Endothelial cell of umbilical vein (primary cell): ENCODE results near the gene PLXNB2. TPM values are rescaled to one million over a fixed set of nuclear protein-coding genes. Genes with fewer than 3 reads are reported as not detected.
A peak's percentile ranks its signal among the peaks of the same experiment; 100 is the strongest.

Experiments used
- BruUV-seq: library from RNA; stranded (reverse); fragments of 400-500 nt; replicated peaks from 2 replicates; lab custom pipeline; 2021; lab: Mats Ljungman, UMichigan
- CTCF ChIA-PET: fragments of 300-600, 350-600 bp; sonication (Branson Sonifier 250); formaldehyde crosslinking; loops from one replicate; lab custom pipeline; 2021; ENCODE audit warnings: antibody characterized with exemption, inconsistent platforms; lab: Charles Lee
- POLR2A ChIA-PET: fragments of 300-600, 350-600 bp; sonication (Branson Sonifier 250); formaldehyde crosslinking; loops from one replicate; lab custom pipeline; 2021; ENCODE audit warnings: antibody characterized with exemption, inconsistent platforms; lab: Charles Lee
- DNase-seq: peaks from one replicate; pipeline ENCODE4 v3.0.0-alpha.2; 2011; ENCODE audit warnings: low read depth, low spot score
- FAIRE-seq: peaks from 2 replicates; lab custom pipeline; 2011; peaks lifted over from hg19 to GRCh38; lab: Jason Lieb, UNC
- H2AFZ ChIP-seq: 2 replicates; pipeline ENCODE4 v1.6.0; 2012; ENCODE audit warnings: low read depth, low read length, control low read depth, inconsistent platforms
- H3K27ac ChIP-seq: 2 replicates; pipeline ENCODE4 v1.5.1; 2011; ENCODE audit warnings: low read depth, mild to moderate bottlenecking, control low read depth, low read length, moderate library complexity; ENCODE audit not compliant: insufficient read depth
- H3K27me3 ChIP-seq, 2 experiments: 2 replicates each; pipeline versions ENCODE4 v1.6.0 to v1.6.1; 2011; ENCODE audit warnings: low read length in 2 of 2, mixed read lengths in 1 of 2; ENCODE audit not compliant: control insufficient read depth in 2 of 2, insufficient read depth in 2 of 2
- H3K36me3 ChIP-seq, 2 experiments: 2 replicates in 1 of 2; 3 replicates in 1 of 2; pipeline ENCODE4 v1.5.1; 2011; ENCODE audit warnings: low read length in 2 of 2, mild to moderate bottlenecking in 1 of 2, moderate library complexity in 1 of 2; ENCODE audit not compliant: control insufficient read depth in 2 of 2, insufficient read depth in 2 of 2; ENCODE audit errors: extremely low read depth in 1 of 2
- H3K4me1 ChIP-seq: 3 replicates; pipeline ENCODE4 v1.5.1; 2011; ENCODE audit warnings: mild to moderate bottlenecking, low read length; ENCODE audit not compliant: control insufficient read depth, insufficient read depth; ENCODE audit errors: extremely low read depth
- H3K4me2 ChIP-seq: 2 replicates; pipeline ENCODE4 v1.6.1; 2011; ENCODE audit warnings: low read length, control low read depth, mixed read lengths; ENCODE audit not compliant: insufficient read depth
- H3K4me3 ChIP-seq, 3 experiments: fragments of 200-600 bp in 1 of 3; sonication (generic), shearing (Covaris generic) in 1 of 3; replicated peaks in 1 of 3; 2 replicates each; pipeline ENCODE4 v1.5.1; 2011 to 2016; ENCODE audit warnings: control low read depth in 3 of 3, low read length in 3 of 3, mild to moderate bottlenecking in 2 of 3, inconsistent platforms in 1 of 3, low read depth in 1 of 3, moderate library complexity in 1 of 3; ENCODE audit not compliant: insufficient read depth in 1 of 3
- H3K79me2 ChIP-seq: 2 replicates; pipeline ENCODE4 v1.6.0; 2012; ENCODE audit warnings: low read length, inconsistent platforms; ENCODE audit not compliant: control insufficient read depth, insufficient read depth
- H3K9ac ChIP-seq: replicated peaks from 2 replicates; pipeline ENCODE3; 2011; ENCODE audit warnings: low read length, control low read depth; ENCODE audit not compliant: insufficient read depth; ENCODE audit errors: extremely low read depth
- H3K9me1 ChIP-seq: replicated peaks from 3 replicates; pipeline ENCODE4 v1.6.0; 2011; ENCODE audit warnings: mild to moderate bottlenecking, low read length; ENCODE audit not compliant: control insufficient read depth, insufficient read depth; ENCODE audit errors: extremely low read depth
- H3K9me3 ChIP-seq: replicated peaks from 2 replicates; pipeline ENCODE4 v1.5.1; 2012; ENCODE audit warnings: low read length, inconsistent platforms; ENCODE audit not compliant: control insufficient read depth, insufficient read depth
- H4K20me1 ChIP-seq: replicated peaks from 2 replicates; pipeline ENCODE3; 2011; ENCODE audit warnings: mild to moderate bottlenecking, low read length; ENCODE audit not compliant: control insufficient read depth, insufficient read depth; ENCODE audit errors: extremely low read depth
- CTCF ChIP-seq, 2 donors: IDR thresholded peaks; 1 replicate in 1 of 2; 2 replicates in 1 of 2; pipeline ENCODE4 v1.5.1; 2011; ENCODE audit warnings: low read length in 2 of 2, mild to moderate bottlenecking in 2 of 2, moderate library complexity in 2 of 2, control low read depth in 1 of 2, inconsistent platforms in 1 of 2, low read depth in 1 of 2; ENCODE audit not compliant: insufficient read depth in 1 of 2; ENCODE audit errors: extremely low read depth in 1 of 2
- GATA2 ChIP-seq: IDR thresholded peaks from 2 replicates; pipeline ENCODE4 v1.7.0; 2011; ENCODE audit warnings: low read depth, mild to moderate bottlenecking, moderate library complexity, mixed read lengths, low read length; ENCODE audit not compliant: insufficient read length, insufficient read depth
- MYC ChIP-seq: IDR thresholded peaks from one replicate; pipeline ENCODE4 v1.6.1; 2011; ENCODE audit warnings: mild to moderate bottlenecking, low read depth, low read length
- POLR2A ChIP-seq: IDR thresholded peaks from 2 replicates; pipeline ENCODE4 v1.6.1; 2012; ENCODE audit warnings: low read depth, mild to moderate bottlenecking, control low read depth, low read length
- POLR2AphosphoS5 ChIP-seq: IDR thresholded peaks from 2 replicates; pipeline ENCODE4 v1.6.1; 2012; ENCODE audit warnings: low read depth, mild to moderate bottlenecking, control low read depth, low read length, moderate library complexity; ENCODE audit not compliant: insufficient read depth
- dilution Hi-C: fragments of 300-500 bp; cut with MboI; formaldehyde crosslinking; loops from one replicate; pipeline ENCODE4 v1.15.0; 2019; ENCODE audit warnings: low sequenced_read_pairs; ENCODE audit not compliant: extremely low pct_ligation_motif_present
- intact Hi-C: fragments of 100-400 bp; cut with micrococcal nuclease; formaldehyde crosslinking; loops from one replicate; pipeline ENCODE4 v1.10.0; 2022
- polyA plus RNA-seq, 4 experiments: library from polyadenylated mRNA; depleted of rRNA in 3 of 4; stranded (reverse) in 3 of 4; unstranded in 1 of 4; fragments of >200 nt; gene quantifications; 2 replicates each; pipeline versions ENCODE4 v1.2.1 to v1.2.3, GENCODE V29; 2011 to 2012; ENCODE audit warnings: missing spikeins in 1 of 4
- total RNA-seq: library from RNA; stranded (reverse); gene quantifications from 2 replicates; pipeline ENCODE4 v1.2.3, GENCODE V29; 2021

PLXNB2 gene
- total and polyA plus RNA-seq, 2 donors (not counting 3 experiments of a cell fraction or from before 2014, with no cell fraction given): 82.3 to 139 TPM

DNA sequence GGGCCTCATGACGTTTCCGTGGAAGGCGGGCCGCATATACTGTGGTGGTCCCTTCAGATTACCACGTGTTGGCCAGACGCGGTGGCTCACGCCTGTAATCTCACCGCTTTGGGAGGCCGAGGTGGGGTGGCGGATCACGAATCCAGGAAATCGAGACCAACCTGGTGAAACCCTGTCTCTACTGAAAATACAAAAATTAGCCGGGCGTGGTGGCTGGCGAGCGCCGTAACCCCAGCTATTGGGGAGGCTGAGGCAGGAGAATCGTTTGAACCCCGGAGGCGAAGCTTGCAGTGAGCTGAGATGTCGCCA lies 20.2 kb upstream of the PLXNB2 start:
- TF ChIP-seq POLR2A: no peak
- no peak for TF ChIP-seq MYC
- Histone ChIP-seq H2AFZ (peak overlapping the region; percentile 74), H3K79me2 (no peaks in the 10 kb centered on the region), H3K9me1 (no peaks in the 10 kb centered on the region), H4K20me1 (no peaks in the 10 kb centered on the region), H3K9me3 (no peaks in the 10 kb centered on the region), H3K27me3 (no peaks in the 10 kb centered on the region), H3K4me1 (peaks cover 9% of the 10 kb centered on the region), H3K36me3 (no peaks in the 10 kb centered on the region), H3K4me2 (peak overlapping the region; percentile 48), H3K27ac (peak overlapping the region; percentile 70), H3K9ac (peak overlapping the region; percentile 83), H3K4me3 (peak overlapping the region in 2 of 3 experiments; percentile 55 to 58)
- POLR2A ChIA-PET: no interaction called here
- intact Hi-C loops: loop anchor here (1.0 to 2.0 kb wide), 5 partner anchors 15 to 75 kb away; partner anchors contain the start of genes MAPK11 and PPP6R2
- CTCF ChIA-PET: interaction anchor here (0.7 to 5.6 kb wide), 11 partner anchors 14 to 87 kb away, joined by 3 to 36 read pairs (median 4); partner anchors contain the start of genes HDAC10 and PLXNB2
- no TSS peak for BruUV-seq
- dilution Hi-C loops: no loop called here
- FAIRE-seq: peak; percentile 8
- DNase-seq: no peak

GRCh38 chr22:50326956-50327710 lies 19.7 kb upstream of the PLXNB2 start, which contains the start of gene DENND6B:
Gene DENND6B, minus strand, starts transcription at chr22:50327012. Its CDS starts 24 bp downstream, at chr22:50326988.
- peak; percentile 84 for FAIRE-seq
- H2AFZ ChIP-seq: peak within 1 kb of the TSS; percentile 94
- H3K4me3 ChIP-seq: peak within 1 kb of the TSS; percentile 16 to 58 (median 56)
- peak; percentile 64 for DNase-seq
- no peaks in the 10 kb centered on the region for H3K9me3 ChIP-seq
- H3K27me3 ChIP-seq: no peaks in the 10 kb centered on the region
- intact Hi-C loops: loop anchor here (1.0 to 2.0 kb wide), 6 partner anchors 16 to 75 kb away; partner anchors contain the start of genes MAPK11 and PPP6R2
- no peaks in the 10 kb centered on the region for H3K36me3 ChIP-seq
- no peaks in the 10 kb centered on the region for H3K9me1 ChIP-seq
- TF ChIP-seq POLR2AphosphoS5 (peak; percentile 94), CTCF (IDR thresholded peaks at IDR 0.05; ENCODE audit: extremely low read depth in 1 of 2, insufficient read depth in 1 of 2, low read depth in 1 of 2, low read length in 2 of 2) (peak; percentile 33 to 68), GATA2 (no peak), POLR2A (peak; percentile 89)
- peak within 1 kb of the TSS; percentile 81 for H3K4me2 ChIP-seq
- TSS peak; percentile 69 for BruUV-seq
- peaks cover 9% of the 10 kb centered on the region for H3K4me1 ChIP-seq
- dilution Hi-C loops: no loop called here
- ChIA-PET POLR2A (no interaction called here), CTCF (interaction anchor here (0.7 to 5.6 kb wide), 13 partner anchors 14 to 86 kb away, joined by 3 to 36 read pairs (median 4); partner anchors contain the start of genes HDAC10 and PLXNB2)
- peak within 1 kb of the TSS; percentile 83 for H3K9ac ChIP-seq
- H3K79me2 ChIP-seq: no peaks in the 10 kb centered on the region
- no peaks in the 10 kb centered on the region for H4K20me1 ChIP-seq
- H3K27ac ChIP-seq: peak within 1 kb of the TSS; percentile 70
